Mammary epithelial cell (primary cell): ENCODE measurements around the gene ZNF2.

Experiments used
- EZH2 ChIP-seq: IDR thresholded peaks from 2 replicates; pipeline ENCODE4 v1.6.1; 2012; ENCODE audit warnings: low read length, inconsistent platforms, borderline replicate concordance
- TF ChIP-seq, protein P1 (sequence below), 2 donors: IDR thresholded peaks in 1 of 2; conservative IDR thresholded peaks in 1 of 2; 2 replicates each; pipeline ENCODE4 v1.5.1; 2011 to 2012; ENCODE audit warnings: inconsistent platforms in 2 of 2, low read length in 2 of 2, mild to moderate bottlenecking in 2 of 2, control low read depth in 1 of 2, low read depth in 1 of 2; ENCODE audit not compliant: insufficient read depth in 1 of 2; ENCODE audit errors: extremely low read depth in 1 of 2

DNA sequence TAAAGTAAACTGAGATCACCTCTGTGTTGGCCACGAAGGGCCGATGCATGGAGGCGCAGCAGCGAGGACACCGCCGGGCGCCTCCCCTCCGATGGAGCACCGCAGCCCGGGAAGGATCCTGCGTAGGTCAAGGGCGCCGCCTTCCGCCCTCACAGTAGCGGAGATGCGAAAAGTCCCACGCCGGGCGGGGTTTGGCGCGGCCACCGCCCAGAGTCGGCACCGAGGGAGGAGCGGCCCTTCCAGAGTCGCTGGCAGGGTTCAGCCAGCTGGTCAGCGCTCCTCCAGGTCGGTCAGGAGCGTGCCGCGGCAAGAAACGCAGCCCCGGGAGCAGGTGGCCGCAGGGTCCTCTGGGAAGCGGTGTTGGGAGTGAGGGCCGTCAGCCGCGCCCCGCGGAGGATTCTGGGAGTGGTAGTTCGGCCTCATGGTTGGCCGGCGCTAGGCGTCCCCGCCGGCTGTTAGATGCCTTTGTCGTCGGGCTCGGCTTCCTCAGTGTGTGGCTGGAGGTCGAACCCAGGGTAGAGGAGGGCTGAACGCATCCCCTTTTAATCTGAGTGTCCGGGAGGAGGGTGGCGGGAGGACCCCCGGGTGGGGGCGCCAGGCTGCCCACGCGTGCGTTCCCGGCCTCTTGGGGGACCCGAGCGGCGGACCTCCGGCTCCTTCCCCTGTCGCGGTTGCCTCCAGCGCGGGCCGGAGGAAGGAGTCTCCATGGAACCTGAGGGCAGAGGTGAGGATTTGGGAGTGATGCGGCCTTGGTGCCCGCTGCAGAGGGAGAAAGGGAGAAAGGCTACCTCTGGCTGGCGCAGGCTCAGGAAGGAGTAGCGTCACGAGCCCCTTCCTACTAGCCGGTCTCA, 41.7 kb downstream of the ZNF2 start, which contains the start of gene ZNF892:
- no peak for TF ChIP-seq EZH2
- TF ChIP-seq, protein P1, sequence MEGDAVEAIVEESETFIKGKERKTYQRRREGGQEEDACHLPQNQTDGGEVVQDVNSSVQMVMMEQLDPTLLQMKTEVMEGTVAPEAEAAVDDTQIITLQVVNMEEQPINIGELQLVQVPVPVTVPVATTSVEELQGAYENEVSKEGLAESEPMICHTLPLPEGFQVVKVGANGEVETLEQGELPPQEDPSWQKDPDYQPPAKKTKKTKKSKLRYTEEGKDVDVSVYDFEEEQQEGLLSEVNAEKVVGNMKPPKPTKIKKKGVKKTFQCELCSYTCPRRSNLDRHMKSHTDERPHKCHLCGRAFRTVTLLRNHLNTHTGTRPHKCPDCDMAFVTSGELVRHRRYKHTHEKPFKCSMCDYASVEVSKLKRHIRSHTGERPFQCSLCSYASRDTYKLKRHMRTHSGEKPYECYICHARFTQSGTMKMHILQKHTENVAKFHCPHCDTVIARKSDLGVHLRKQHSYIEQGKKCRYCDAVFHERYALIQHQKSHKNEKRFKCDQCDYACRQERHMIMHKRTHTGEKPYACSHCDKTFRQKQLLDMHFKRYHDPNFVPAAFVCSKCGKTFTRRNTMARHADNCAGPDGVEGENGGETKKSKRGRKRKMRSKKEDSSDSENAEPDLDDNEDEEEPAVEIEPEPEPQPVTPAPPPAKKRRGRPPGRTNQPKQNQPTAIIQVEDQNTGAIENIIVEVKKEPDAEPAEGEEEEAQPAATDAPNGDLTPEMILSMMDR (conservative IDR thresholded peaks at IDR 0.05 in 1 of 2, IDR thresholded peaks at IDR 0.05 in 1 of 2; ENCODE audit: extremely low read depth in 1 of 2, insufficient read depth in 1 of 2, low read depth in 1 of 2, low read length in 2 of 2): peak; percentile 9 to 59
